ENCODE data around the gene DMRTB1. TPM values are rescaled to one million over a fixed set of nuclear protein-coding genes. Genes with fewer than 3 reads are reported as not detected.

The DMRTB1 gene
- total RNA-seq, 2 experiments from 2014 or later, result not detected

DNA sequence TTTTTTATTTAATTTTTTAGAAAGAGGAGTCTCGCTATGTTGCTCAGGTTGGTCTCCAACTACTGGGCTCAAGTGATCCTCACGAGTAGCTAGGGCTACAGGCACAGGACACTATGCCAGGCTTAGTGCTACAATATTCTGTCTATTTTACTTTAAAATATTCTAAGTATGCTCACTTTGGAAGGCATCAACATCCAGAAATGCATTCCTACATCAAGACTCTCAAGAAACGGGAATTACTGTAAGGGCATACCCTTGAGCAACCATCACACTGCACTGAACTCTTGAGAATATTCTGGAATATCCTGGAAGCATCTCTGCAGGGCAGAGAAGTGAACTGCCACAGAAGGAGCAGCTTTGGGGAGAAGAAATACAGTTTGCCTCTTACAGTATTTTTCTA, 565 bp upstream of the DMRTB1 start:
- no peaks in the 10 kb centered on the region for H3K36me3 Mint-ChIP-seq (ENCODE audit: low read depth)
- no peak for ATAC-seq (ENCODE audit: poor library complexity)
- H3K27me3 Mint-ChIP-seq, result peaks cover 17% of the 10 kb centered on the region
- CTCF ChIA-PET, result no interaction called here
- H3K9me3 Mint-ChIP-seq, result no peaks in the 10 kb centered on the region
- no peak overlapping the region for H3K27ac Mint-ChIP-seq
- no peak for DNase-seq
- TF ChIP-seq, protein P1, sequence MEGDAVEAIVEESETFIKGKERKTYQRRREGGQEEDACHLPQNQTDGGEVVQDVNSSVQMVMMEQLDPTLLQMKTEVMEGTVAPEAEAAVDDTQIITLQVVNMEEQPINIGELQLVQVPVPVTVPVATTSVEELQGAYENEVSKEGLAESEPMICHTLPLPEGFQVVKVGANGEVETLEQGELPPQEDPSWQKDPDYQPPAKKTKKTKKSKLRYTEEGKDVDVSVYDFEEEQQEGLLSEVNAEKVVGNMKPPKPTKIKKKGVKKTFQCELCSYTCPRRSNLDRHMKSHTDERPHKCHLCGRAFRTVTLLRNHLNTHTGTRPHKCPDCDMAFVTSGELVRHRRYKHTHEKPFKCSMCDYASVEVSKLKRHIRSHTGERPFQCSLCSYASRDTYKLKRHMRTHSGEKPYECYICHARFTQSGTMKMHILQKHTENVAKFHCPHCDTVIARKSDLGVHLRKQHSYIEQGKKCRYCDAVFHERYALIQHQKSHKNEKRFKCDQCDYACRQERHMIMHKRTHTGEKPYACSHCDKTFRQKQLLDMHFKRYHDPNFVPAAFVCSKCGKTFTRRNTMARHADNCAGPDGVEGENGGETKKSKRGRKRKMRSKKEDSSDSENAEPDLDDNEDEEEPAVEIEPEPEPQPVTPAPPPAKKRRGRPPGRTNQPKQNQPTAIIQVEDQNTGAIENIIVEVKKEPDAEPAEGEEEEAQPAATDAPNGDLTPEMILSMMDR (IDR thresholded peaks at IDR 0.05), result no peak
- POLR2A ChIA-PET, result no interaction called here
- Histone ChIP-seq H3K4me3 (ENCODE audit: low read length) (no peak overlapping the region), H3K4me1 (ENCODE audit: insufficient read depth, low read length) (peaks cover 2% of the 10 kb centered on the region), H3K27ac (ENCODE audit: low read depth in 1 of 2, low read length in 2 of 2) (no peak overlapping the region), H3K9me3 (ENCODE audit: control insufficient read depth in 1 of 2, insufficient read depth in 1 of 2, low read length in 2 of 2) (no peaks in the 10 kb centered on the region), H3K36me3 (ENCODE audit: insufficient read depth, low read length) (no peaks in the 10 kb centered on the region), H3K27me3 (ENCODE audit: control insufficient read depth in 1 of 2, insufficient read depth in 2 of 2, low read length in 2 of 2) (no peaks in the 10 kb centered on the region)
- intact Hi-C loops (cut with DNase I, micrococcal nuclease), result no loop called here
- no peak overlapping the region for H3K4me3 Mint-ChIP-seq
- no peaks in the 10 kb centered on the region for H3K4me1 Mint-ChIP-seq (ENCODE audit: low read depth)

DNA sequence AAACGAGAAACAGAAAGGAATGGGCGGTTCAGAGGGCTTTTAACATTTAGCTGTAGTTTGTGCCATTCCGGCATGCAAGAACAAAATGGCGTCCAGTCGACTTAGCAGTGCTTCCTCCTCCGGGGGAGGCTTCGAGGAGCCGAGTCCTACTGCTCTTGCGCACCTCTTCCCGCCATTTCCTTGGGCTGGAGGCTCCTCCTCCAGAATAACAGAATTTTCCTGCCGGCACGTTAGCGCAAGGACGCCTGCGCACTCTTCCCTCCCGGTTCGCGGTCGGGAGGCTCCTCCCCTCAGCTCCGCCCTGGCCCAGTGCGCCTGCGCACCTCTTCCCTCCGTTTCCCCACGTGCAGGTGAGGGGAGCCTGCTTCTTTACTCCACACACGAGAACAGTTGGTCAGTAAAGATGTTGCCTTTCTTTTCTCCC, 1.0 kb downstream of the DMRTB1 start:
- ChIA-PET POLR2A (no interaction called here), CTCF (no interaction called here)
- H3K27ac ChIP-seq (ENCODE audit: low read depth in 1 of 2, low read length in 2 of 2), result no peak overlapping the region
- Mint-ChIP-seq H3K27ac (no peak overlapping the region), H3K4me1 (ENCODE audit: low read depth) (no peaks in the 10 kb centered on the region), H3K9me3 (no peaks in the 10 kb centered on the region), H3K27me3 (peaks cover 8% of the 10 kb centered on the region), H3K4me3 (no peak overlapping the region), H3K36me3 (ENCODE audit: low read depth) (no peaks in the 10 kb centered on the region)
- H3K36me3 ChIP-seq (ENCODE audit: insufficient read depth, low read length), result no peaks in the 10 kb centered on the region
- peaks cover 2% of the 10 kb centered on the region for H3K4me1 ChIP-seq (ENCODE audit: insufficient read depth, low read length)
- no peaks in the 10 kb centered on the region for H3K9me3 ChIP-seq (ENCODE audit: control insufficient read depth in 1 of 2, insufficient read depth in 1 of 2, low read length in 2 of 2)
- no peak overlapping the region for H3K4me3 ChIP-seq (ENCODE audit: low read length)
- intact Hi-C loops (cut with DNase I, micrococcal nuclease), result no loop called here
- ATAC-seq (ENCODE audit: poor library complexity), result no peak
- H3K27me3 ChIP-seq (ENCODE audit: control insufficient read depth in 1 of 2, insufficient read depth in 2 of 2, low read length in 2 of 2), result no peaks in the 10 kb centered on the region
- TF ChIP-seq, protein P1 (IDR thresholded peaks at IDR 0.05), result no peak
- DNase-seq, result no peak

DNA sequence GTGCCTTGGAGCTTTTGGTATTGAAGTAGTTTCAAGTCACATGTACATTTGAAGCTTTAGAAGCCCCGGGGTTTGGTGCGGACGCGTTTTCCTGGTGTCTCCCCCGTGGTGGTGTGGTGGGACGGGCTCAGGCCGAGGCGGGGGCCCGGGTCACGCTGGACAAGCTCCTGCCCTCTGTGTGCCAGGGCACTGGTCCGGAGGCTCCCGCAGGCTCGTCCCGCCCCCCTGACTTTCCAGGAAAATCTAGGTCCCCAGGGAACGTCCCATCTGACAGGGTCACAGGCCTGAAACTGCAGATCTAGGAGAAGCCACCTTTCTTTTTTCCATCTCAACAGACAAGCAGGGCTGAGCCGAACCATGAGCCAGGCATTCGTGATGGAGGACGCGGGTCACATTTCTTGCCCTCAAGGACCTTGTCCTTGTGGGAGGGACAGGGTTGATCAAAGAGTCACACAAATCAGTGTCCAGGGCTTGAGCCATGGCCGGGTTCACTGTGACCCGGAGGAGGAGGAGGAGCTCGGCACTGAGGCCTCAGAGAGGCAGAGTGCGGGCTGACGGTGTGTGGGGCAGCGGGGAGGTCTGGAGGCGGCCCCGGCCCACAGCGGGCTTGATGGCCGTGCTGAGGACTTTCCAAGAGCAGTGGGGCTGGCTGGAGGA, 1.6 kb downstream of the DMRTB1 start:
- H3K36me3 ChIP-seq (ENCODE audit: insufficient read depth, low read length), result no peaks in the 10 kb centered on the region
- DNase-seq (no peak), ATAC-seq (ENCODE audit: poor library complexity) (no peak)
- POLR2A ChIA-PET, result no interaction called here
- H3K27ac ChIP-seq (ENCODE audit: low read depth in 1 of 2, low read length in 2 of 2), result no peak overlapping the region
- TF ChIP-seq, protein P1 (IDR thresholded peaks at IDR 0.05), result no peak
- Mint-ChIP-seq H3K27ac (no peak overlapping the region), H3K4me3 (no peak overlapping the region), H3K9me3 (no peaks in the 10 kb centered on the region), H3K4me1 (ENCODE audit: low read depth) (no peaks in the 10 kb centered on the region), H3K36me3 (ENCODE audit: low read depth) (no peaks in the 10 kb centered on the region), H3K27me3 (peaks cover 5% of the 10 kb centered on the region)
- no peaks in the 10 kb centered on the region for H3K9me3 ChIP-seq (ENCODE audit: control insufficient read depth in 1 of 2, insufficient read depth in 1 of 2, low read length in 2 of 2)
- CTCF ChIA-PET, result no interaction called here
- H3K27me3 ChIP-seq (ENCODE audit: control insufficient read depth in 1 of 2, insufficient read depth in 2 of 2, low read length in 2 of 2), result no peaks in the 10 kb centered on the region
- no peak overlapping the region for H3K4me3 ChIP-seq (ENCODE audit: low read length)
- intact Hi-C loops (cut with DNase I, micrococcal nuclease), result no loop called here
- peaks cover under 1% of the 10 kb centered on the region for H3K4me1 ChIP-seq (ENCODE audit: insufficient read depth, low read length)

All from CD4-positive, alpha-beta T cell (primary cell).